H1 (cell line): ENCODE measurements around the gene TAB3. TPM values are rescaled to one million over a fixed set of nuclear protein-coding genes. Genes with fewer than 3 reads are reported as not detected.

ENCODE experiments used
- CTCF ChIA-PET: fragments of 300-600 bp; sonication (Branson Sonifier 250); formaldehyde crosslinking; loops from one replicate; lab custom pipeline; 2021; ENCODE audit not compliant: partially characterized antibody; lab: Charles Lee
- POLR2A ChIA-PET: fragments of 300-600 bp; sonication (Branson Sonifier 250); formaldehyde crosslinking; loops from one replicate; lab custom pipeline; 2021; ENCODE audit warnings: inconsistent platforms; ENCODE audit not compliant: partially characterized antibody; lab: Charles Lee
- DNase-seq, 2 experiments: peaks; one replicate each; pipeline versions ENCODE4 v3.0.0 to v3.0.0-alpha.2; 2010 to 2022; ENCODE audit warnings: low spot score in 2 of 2, low read depth in 1 of 2, mixed read lengths in 1 of 2
- FAIRE-seq: peaks from 2 replicates; lab custom pipeline; 2011; peaks lifted over from hg19 to GRCh38; lab: Jason Lieb, UNC
- H2AFZ ChIP-seq: 2 replicates; pipeline ENCODE4 v1.8.1; 2012; ENCODE audit warnings: low read length, inconsistent platforms
- H2AK5ac ChIP-seq: 2 replicates; pipeline ENCODE4 v1.6.1; 2013; ENCODE audit warnings: low read depth, low read length
- H2BK120ac ChIP-seq: replicated peaks from 2 replicates; pipeline ENCODE3; 2013; ENCODE audit warnings: low read depth, low read length, inconsistent platforms
- H2BK12ac ChIP-seq: 2 replicates; pipeline ENCODE4 v1.6.1; 2013; ENCODE audit warnings: low read depth, low read length
- H2BK15ac ChIP-seq: 2 replicates; pipeline ENCODE4 v1.6.1; 2013; ENCODE audit warnings: low read length
- H2BK20ac ChIP-seq: 2 replicates; pipeline ENCODE4 v1.6.1; 2013; ENCODE audit warnings: low read length
- H2BK5ac ChIP-seq: 2 replicates; pipeline ENCODE4 v1.6.1; 2013; ENCODE audit warnings: low read depth, low read length
- H3K14ac ChIP-seq: 2 replicates; pipeline ENCODE4 v1.6.1; 2013; ENCODE audit warnings: inconsistent platforms; ENCODE audit not compliant: insufficient read length
- H3K18ac ChIP-seq: 2 replicates; pipeline ENCODE4 v1.6.1; 2013; ENCODE audit warnings: low read length; ENCODE audit errors: extremely low read depth
- H3K23ac ChIP-seq: 2 replicates; pipeline ENCODE4 v1.6.1; 2013; ENCODE audit warnings: inconsistent platforms; ENCODE audit not compliant: insufficient read length
- H3K23me2 ChIP-seq: 2 replicates; pipeline ENCODE4 v1.6.1; 2013; ENCODE audit warnings: low read depth, low read length
- H3K27ac ChIP-seq: 2 replicates; pipeline ENCODE4 v1.6.1; 2011; ENCODE audit warnings: low read depth, low read length, inconsistent platforms
- H3K27me3 ChIP-seq, 4 experiments: replicated peaks in 1 of 4; 1 replicate in 1 of 4; 2 replicates in 3 of 4; pipeline versions ENCODE4 v1.6.1 to v1.8.1; 2011 to 2013; ENCODE audit warnings: low read length in 3 of 4, mild to moderate bottlenecking in 3 of 4, inconsistent platforms in 2 of 4, mixed read lengths in 2 of 4, moderate library complexity in 1 of 4; ENCODE audit not compliant: control insufficient read depth in 3 of 4, insufficient read depth in 3 of 4; ENCODE audit errors: extremely low read depth in 1 of 4
- H3K36me3 ChIP-seq, 4 experiments: 2 replicates each; pipeline versions ENCODE4 v1.6.1 to v1.8.1; 2011 to 2013; ENCODE audit warnings: mild to moderate bottlenecking in 4 of 4, low read length in 3 of 4, moderate library complexity in 2 of 4, control low read depth in 1 of 4, inconsistent platforms in 1 of 4; ENCODE audit not compliant: insufficient read depth in 4 of 4, control insufficient read depth in 2 of 4
- H3K4ac ChIP-seq: replicated peaks from 2 replicates; pipeline ENCODE3; 2013; ENCODE audit warnings: low read length, low read depth, mixed read lengths, inconsistent platforms; ENCODE audit not compliant: insufficient read length
- H3K4me1 ChIP-seq, 4 experiments: replicated peaks in 1 of 4; 1 replicate in 1 of 4; 2 replicates in 3 of 4; pipeline versions ENCODE4 v1.6.1 to v1.8.1; 2011 to 2013; ENCODE audit warnings: low read length in 3 of 4, inconsistent platforms in 2 of 4, mixed read lengths in 1 of 4; ENCODE audit not compliant: insufficient read depth in 4 of 4, control insufficient read depth in 3 of 4
- H3K4me2 ChIP-seq, 2 experiments: 2 replicates each; pipeline versions ENCODE4 v1.6.1 to v1.8.1; 2011 to 2013; ENCODE audit warnings: low read depth in 2 of 2, low read length in 2 of 2, control low read depth in 1 of 2, inconsistent platforms in 1 of 2, mild to moderate bottlenecking in 1 of 2; ENCODE audit not compliant: insufficient read depth in 1 of 2
- H3K4me3 ChIP-seq, 4 experiments: fragments of 200-600, 300-600 bp in 1 of 4; sonication (generic), shearing (Covaris generic), sonication (Bioruptor Twin) in 1 of 4; 2 replicates each; pipeline versions ENCODE4 v1.5.1 to v1.8.1; 2011 to 2016; ENCODE audit warnings: low read length in 4 of 4, low read depth in 3 of 4, control low read depth in 2 of 4, inconsistent platforms in 2 of 4, mild to moderate bottlenecking in 2 of 4, mixed read lengths in 1 of 4, moderate library complexity in 1 of 4; ENCODE audit not compliant: insufficient read depth in 2 of 4; ENCODE audit errors: extremely low read depth in 1 of 4
- H3K56ac ChIP-seq: replicated peaks from 2 replicates; pipeline ENCODE3; 2013; ENCODE audit warnings: low read depth, mild to moderate bottlenecking, mixed read lengths, low read length, inconsistent platforms; ENCODE audit not compliant: insufficient read length
- H3K79me1 ChIP-seq: 2 replicates; pipeline ENCODE4 v1.6.1; 2013; ENCODE audit warnings: low read depth, low read length, control low read depth
- H3K79me2 ChIP-seq, 2 experiments: 2 replicates each; pipeline versions ENCODE4 v1.6.1 to v1.8.1; 2012 to 2013; ENCODE audit warnings: low read length in 2 of 2, mild to moderate bottlenecking in 2 of 2, inconsistent platforms in 1 of 2; ENCODE audit not compliant: insufficient read depth in 2 of 2, control insufficient read depth in 1 of 2
- H3K9ac ChIP-seq, 4 experiments: replicated peaks in 1 of 4; 1 replicate in 1 of 4; 2 replicates in 3 of 4; pipeline versions ENCODE4 v1.6.1 to v1.8.1; 2011 to 2013; ENCODE audit warnings: low read depth in 3 of 4, low read length in 3 of 4, control low read depth in 2 of 4, mild to moderate bottlenecking in 2 of 4, moderate library complexity in 2 of 4, inconsistent platforms in 1 of 4; ENCODE audit errors: extremely low read depth in 1 of 4
- H3K9me3 ChIP-seq, 2 experiments: 2 replicates each; pipeline versions ENCODE4 v1.6.1 to v1.8.1; 2012 to 2013; ENCODE audit warnings: mild to moderate bottlenecking in 2 of 2, moderate library complexity in 2 of 2, control low read depth in 1 of 2, inconsistent platforms in 1 of 2, low read depth in 1 of 2, low read length in 1 of 2, mixed read lengths in 1 of 2; ENCODE audit not compliant: insufficient read depth in 2 of 2
- H4K20me1 ChIP-seq, 2 experiments: replicated peaks in 1 of 2; 2 replicates each; pipeline versions ENCODE3 to v1.8.1; 2011 to 2013; ENCODE audit warnings: inconsistent platforms in 2 of 2, low read length in 2 of 2, mild to moderate bottlenecking in 1 of 2; ENCODE audit not compliant: insufficient read depth in 2 of 2, control insufficient read depth in 1 of 2
- H4K5ac ChIP-seq: 2 replicates; pipeline ENCODE4 v1.6.1; 2013; ENCODE audit warnings: low read length, low read depth, mixed read lengths, inconsistent platforms; ENCODE audit not compliant: insufficient read length
- H4K8ac ChIP-seq: 2 replicates; pipeline ENCODE4 v1.8.0; 2013; ENCODE audit warnings: mild to moderate bottlenecking, moderate library complexity, low read length, inconsistent platforms; ENCODE audit not compliant: insufficient read depth; ENCODE audit errors: extremely low read depth
- H4K91ac ChIP-seq: replicated peaks from 2 replicates; pipeline ENCODE3; 2013; ENCODE audit warnings: low read length, mixed read lengths, inconsistent platforms; ENCODE audit not compliant: insufficient read length
- KDM1A ChIP-seq: fragments of 200-600, 300-600 bp; sonication (generic); IDR thresholded peaks from 2 replicates; pipeline ENCODE4 v1.7.1; 2016; ENCODE audit warnings: mild to moderate bottlenecking, low read length, borderline replicate concordance
- WGBS, 2 experiments: shearing (Covaris generic) in 1 of 2; methylation state at CpG; one replicate each; pipeline versions ENCODE4 v1.1.6 to v1.1.7; 2013 to 2015; ENCODE audit warnings: low lambda C conversion rate in 2 of 2, mixed read lengths in 2 of 2, inconsistent platforms in 1 of 2, low coverage in 1 of 2, missing lambda C conversion rate in 1 of 2; ENCODE audit not compliant: insufficient replicate concordance in 2 of 2, insufficient coverage in 1 of 2, insufficient read length in 1 of 2; ENCODE audit errors: extremely low coverage in 1 of 2, missing lambda C conversion rate in 1 of 2; 5-methylcytosine and 5-hydroxymethylcytosine counted together
- polyA plus RNA-seq, 7 experiments: library from polyadenylated mRNA; depleted of rRNA in 3 of 7; stranded (reverse) in 5 of 7; unstranded in 2 of 7; fragments of >200 nt in 5 of 7; fragments of 200-250 nt in 2 of 7; gene quantifications; 1 replicate in 5 of 7; 2 replicates in 1 of 7; 4 replicates in 1 of 7; pipeline versions ENCODE4 v1.2.1 to v1.2.3, GENCODE V29; 2011 to 2013; ENCODE audit warnings: missing spikeins in 2 of 7, mixed read lengths in 2 of 7
- total RNA-seq: library from RNA; stranded (reverse); fragmentation: NEBNext Ultra II Directional; extraction: Animal tissue kit (Norgen Biotek cat#: 25700); gene quantifications from 2 replicates; pipeline ENCODE4 v1.2.1, GENCODE V29; 2021

Gene TAB3
- total and polyA plus RNA-seq, 2 of the 8 experiments (the other 6 are each of a cell fraction or from before 2014, with no cell fraction given): 12.7 to 12.9 TPM

DNA sequence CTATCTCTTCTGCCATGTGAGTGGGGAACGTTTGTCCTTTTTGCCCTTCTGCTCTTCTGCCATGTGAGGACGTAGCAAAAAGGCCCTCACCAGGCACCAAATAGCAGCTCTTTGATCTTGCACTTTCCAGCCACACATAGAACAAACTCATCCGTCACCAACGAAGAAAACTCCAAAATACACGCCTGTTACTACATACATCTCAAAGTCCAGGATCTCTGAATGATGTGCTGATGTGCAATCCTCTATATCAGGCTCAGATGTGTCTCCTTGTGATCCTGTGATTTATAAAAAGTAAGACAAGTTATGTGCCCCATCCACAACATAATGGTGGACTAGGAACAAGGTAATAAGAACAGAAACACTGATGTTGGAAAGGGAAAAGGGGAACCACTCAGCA lies 9.8 kb upstream of the TAB3 start:
- H2BK20ac ChIP-seq: no peak overlapping the region
- H2BK15ac ChIP-seq: no peak overlapping the region
- H3K9me3 ChIP-seq: no peaks in the 10 kb centered on the region
- H3K4me2 ChIP-seq: no peak overlapping the region
- no peaks in the 10 kb centered on the region for H3K79me1 ChIP-seq
- no peaks in the 10 kb centered on the region for H3K27me3 ChIP-seq
- H3K79me2 ChIP-seq: no peaks in the 10 kb centered on the region
- DNase-seq (no peak), FAIRE-seq (no peak)
- no peak overlapping the region for H3K9ac ChIP-seq
- no peak overlapping the region for H4K8ac ChIP-seq
- H2AFZ ChIP-seq: no peak overlapping the region
- H3K18ac ChIP-seq: no peak overlapping the region
- H3K14ac ChIP-seq: no peak overlapping the region
- CTCF ChIA-PET: no interaction called here
- H4K91ac ChIP-seq: no peak overlapping the region
- 74% methylated on average over 4 of the region's 5 CpGs; no CpG with 5 or more reads in 1 of the 2 experiments for WGBS, 2 experiments
- no peaks in the 10 kb centered on the region for H3K23me2 ChIP-seq
- POLR2A ChIA-PET: no interaction called here
- H2BK120ac ChIP-seq: no peak overlapping the region
- no peak overlapping the region for H3K23ac ChIP-seq
- no peak overlapping the region for H3K4ac ChIP-seq
- no peak overlapping the region for H4K5ac ChIP-seq
- no peak overlapping the region for H2AK5ac ChIP-seq
- no peak overlapping the region for H3K56ac ChIP-seq
- H3K27ac ChIP-seq: no peak overlapping the region
- H2BK5ac ChIP-seq: no peak overlapping the region
- H3K4me1 ChIP-seq: no peaks in the 10 kb centered on the region
- H3K4me3 ChIP-seq: no peak overlapping the region
- H3K36me3 ChIP-seq: no peaks in the 10 kb centered on the region
- H2BK12ac ChIP-seq: no peak overlapping the region
- no peaks in the 10 kb centered on the region for H4K20me1 ChIP-seq
- no peak for TF ChIP-seq KDM1A
